Hippocampal formation (tissue), 2 donors: ENCODE measurements around the gene CAPRIN2.
A peak's percentile ranks its signal among the peaks of the same experiment; 100 is the strongest.

ENCODE experiments used
- DNase-seq, 2 donors: peaks; one replicate each; lab custom pipeline; 2025; lab: John Stamatoyannopoulos, UW

CAPRIN2 gene, protein sequence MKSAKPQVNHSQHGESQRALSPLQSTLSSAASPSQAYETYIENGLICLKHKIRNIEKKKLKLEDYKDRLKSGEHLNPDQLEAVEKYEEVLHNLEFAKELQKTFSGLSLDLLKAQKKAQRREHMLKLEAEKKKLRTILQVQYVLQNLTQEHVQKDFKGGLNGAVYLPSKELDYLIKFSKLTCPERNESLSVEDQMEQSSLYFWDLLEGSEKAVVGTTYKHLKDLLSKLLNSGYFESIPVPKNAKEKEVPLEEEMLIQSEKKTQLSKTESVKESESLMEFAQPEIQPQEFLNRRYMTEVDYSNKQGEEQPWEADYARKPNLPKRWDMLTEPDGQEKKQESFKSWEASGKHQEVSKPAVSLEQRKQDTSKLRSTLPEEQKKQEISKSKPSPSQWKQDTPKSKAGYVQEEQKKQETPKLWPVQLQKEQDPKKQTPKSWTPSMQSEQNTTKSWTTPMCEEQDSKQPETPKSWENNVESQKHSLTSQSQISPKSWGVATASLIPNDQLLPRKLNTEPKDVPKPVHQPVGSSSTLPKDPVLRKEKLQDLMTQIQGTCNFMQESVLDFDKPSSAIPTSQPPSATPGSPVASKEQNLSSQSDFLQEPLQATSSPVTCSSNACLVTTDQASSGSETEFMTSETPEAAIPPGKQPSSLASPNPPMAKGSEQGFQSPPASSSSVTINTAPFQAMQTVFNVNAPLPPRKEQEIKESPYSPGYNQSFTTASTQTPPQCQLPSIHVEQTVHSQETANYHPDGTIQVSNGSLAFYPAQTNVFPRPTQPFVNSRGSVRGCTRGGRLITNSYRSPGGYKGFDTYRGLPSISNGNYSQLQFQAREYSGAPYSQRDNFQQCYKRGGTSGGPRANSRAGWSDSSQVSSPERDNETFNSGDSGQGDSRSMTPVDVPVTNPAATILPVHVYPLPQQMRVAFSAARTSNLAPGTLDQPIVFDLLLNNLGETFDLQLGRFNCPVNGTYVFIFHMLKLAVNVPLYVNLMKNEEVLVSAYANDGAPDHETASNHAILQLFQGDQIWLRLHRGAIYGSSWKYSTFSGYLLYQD

DNA sequence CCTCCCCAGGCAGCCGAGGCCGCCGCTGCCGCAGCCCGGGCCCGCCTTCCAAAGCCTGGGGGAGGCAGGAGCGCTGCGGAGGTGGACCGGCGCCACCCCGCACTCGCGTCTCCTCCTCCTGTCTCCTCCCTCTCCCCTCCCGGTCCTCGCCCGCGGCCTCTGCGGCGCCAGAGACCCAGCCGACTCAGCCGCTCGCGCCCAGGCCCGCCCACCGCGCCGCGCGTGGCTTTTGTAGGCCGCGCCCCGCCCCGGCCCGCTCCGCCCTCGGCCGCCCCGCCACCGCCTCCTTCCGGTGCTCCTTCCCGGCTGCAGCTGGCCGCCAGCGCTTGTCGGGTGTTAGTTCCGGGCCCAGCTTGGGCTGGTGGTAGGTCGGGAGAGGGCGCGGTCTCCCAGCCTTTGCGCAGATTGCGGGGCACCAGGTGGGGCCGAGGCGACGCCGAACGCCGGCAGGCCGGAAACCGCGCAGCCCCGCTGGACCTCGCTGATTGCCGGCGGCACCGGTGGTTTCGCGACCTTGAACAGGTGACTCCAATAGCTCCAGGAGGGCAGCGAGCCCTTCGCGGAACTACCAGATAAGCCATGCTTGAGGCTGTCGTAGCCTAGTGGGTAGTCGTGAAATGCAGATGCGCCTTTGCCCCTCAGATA, at the start of gene CAPRIN2:
Gene CAPRIN2 (minus strand): TSS at position 202 of the 645 bp plus-strand sequence. CDS start 1,431 bp downstream, outside the sequence.
- DNase-seq = peak; percentile 86 to 94

DNA sequence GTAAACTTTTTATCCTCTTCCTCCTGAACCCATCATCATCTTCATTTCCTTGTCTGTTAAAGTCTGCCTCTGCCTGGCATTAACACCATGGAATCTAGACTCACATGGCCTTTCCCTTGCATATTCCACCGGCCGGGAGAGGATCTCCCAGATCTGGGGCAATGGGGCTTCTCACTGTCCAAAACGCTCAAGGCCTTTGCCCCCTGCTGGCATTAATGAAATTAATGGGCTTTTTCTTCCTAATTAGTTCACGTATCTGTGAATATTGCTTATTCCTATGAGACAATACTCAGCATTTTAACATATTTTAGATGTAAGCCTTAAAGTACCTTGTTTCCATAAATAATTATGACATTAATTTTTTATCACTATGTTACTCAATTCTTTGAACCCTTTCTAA, 42.9 kb upstream of the CAPRIN2 start:
- DNase-seq = no peak

DNA sequence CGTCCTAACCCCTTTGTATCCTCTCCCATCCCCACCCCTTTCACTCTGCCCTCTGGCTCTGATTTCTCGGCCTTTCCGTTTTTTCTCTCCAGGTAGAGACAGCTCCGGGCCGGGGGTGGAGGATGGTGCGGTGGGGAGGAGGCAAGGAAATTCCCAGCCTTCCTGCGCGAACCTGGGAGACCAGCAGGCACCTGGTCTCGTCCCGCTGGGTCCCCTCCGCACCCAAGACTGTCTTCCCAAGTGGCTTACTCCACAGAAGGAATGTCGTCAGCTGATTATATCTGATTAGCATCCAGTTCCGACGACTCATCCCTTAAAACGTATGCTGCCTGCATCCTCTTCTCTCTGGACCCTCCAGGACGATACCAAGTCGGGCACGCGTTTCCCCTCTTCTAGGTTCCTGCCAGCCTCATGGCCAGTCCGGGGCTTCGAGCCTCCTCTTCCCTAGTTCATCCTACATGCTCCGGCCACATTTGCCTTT, 42.2 kb upstream of the CAPRIN2 start:
- no peak for DNase-seq

DNA sequence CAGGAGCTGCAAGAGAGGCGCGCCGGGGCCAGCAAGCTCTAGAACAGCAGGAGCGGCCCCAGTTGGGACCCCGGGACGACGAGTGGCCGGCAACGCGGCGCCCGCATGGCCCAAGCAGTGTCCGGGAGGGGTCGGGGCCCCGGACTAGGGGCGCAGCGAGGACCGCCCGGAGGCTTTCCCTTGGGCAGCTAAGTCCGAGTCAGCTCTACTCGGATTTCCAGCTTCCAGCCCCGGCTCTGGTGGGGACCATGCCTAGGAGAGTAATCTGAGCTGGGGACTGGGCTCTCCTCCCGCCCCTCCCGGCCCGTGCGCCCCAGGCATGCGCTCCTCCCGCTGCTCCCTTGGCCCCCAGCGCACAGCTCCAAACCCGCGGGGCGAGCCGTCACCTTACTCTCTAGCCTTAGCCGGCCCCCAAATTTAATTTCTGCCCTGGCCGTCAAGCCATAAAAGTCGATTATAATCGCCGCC, 41.6 kb upstream of the CAPRIN2 start:
- DNase-seq = no peak

DNA sequence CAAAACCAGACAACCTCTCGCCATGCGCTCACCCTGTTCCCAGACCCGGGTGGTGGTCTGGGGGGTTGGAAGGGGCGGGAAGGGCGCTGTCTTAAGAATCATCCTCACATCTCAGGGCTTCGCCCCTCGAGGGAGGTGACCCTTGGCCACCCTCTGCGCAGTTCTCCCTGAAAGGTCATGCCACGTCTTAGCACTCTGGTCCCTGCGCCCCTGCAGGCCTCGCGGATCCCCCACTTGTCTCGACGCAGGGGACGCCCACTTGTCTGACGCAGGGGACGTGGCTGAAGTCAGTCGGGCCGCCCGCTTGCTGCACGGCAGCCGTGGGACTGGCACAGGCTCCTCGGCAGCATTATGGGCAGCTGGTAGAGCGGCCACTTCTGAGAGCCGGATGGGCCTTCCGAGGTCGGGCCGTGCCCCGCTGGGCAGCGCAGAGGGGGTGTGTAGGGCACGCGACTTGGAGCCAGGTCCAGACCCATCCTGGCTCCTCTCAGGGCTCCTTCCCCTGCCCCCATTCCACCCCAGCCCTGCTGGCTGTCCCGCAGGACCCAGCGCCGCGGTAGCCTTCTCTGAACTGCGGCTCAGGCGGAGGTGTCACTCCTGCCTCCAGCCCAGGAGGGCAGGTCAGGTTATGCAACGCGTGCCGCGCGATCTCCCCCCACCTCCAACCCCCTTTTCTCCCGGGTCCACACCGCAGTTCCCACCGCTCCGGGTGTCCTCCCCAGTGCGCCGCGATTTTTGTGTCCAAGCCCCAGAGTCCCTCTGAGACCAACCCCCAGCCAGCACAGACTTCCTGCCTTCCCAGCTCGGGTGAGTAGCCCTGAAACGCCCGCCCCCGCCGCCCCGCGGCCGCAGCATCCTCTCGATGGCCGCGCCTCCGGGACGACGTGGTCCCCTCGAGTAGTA, 40.9 kb upstream of the CAPRIN2 start:
- DNase-seq = no peak

DNA sequence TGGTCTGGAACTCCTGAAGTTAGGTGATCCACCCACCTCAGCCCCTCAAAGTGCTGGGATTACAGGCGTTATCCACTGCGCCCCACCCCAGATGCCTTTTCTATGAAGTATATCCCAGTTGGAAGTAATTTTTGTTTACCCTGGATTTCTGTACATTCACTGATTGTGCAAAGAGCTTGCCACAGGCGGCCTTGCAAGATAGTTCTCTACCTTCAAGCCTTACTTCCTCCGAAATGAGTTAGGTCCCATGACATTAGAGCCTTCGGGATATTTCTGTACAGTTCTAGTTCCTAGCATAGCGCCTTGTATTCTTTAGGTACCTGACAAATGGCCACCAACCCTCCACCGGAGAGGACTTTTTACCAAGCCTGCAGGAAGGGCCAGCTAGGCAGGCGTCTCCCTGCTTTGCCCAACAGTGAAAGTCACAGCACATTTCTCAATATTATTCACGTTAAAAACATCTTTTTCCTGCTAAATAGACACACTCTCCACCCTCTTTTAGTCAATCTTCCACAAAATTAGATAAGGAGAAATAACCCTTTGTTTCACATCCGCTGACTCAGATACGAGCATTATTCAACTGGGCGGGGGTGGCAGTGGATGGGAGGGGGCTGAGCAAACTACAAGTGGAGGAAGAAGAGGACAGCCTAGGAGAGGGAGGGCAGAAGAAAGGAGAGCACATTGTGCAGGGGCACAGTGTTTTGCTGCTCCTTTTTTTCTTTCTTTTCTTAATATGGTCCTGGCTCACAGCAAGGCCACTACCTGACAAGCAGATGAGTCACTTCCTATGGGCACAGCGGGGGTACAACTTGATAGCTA, 40.0 kb upstream of the CAPRIN2 start:
- no peak for DNase-seq

DNA sequence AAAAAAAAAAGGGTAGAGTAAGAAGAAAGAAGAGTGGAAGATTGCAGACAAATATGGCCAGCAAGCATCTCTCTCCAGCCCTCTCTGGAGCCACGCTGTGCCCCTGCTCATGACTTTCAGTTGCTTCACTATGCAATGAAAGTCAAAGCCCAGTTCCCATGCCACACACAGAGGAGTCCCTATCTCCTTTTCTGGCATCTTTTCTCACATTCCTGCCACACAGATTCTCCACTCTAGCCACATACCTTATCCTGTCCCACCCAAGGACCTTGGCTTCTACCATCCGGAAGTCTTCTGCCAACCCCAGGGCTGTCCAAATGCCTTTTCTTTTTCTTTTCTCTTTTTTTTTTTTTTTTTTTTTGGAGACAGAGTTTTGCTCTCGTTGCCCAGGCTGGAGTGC, 39.3 kb upstream of the CAPRIN2 start:
- DNase-seq = no peak

DNA sequence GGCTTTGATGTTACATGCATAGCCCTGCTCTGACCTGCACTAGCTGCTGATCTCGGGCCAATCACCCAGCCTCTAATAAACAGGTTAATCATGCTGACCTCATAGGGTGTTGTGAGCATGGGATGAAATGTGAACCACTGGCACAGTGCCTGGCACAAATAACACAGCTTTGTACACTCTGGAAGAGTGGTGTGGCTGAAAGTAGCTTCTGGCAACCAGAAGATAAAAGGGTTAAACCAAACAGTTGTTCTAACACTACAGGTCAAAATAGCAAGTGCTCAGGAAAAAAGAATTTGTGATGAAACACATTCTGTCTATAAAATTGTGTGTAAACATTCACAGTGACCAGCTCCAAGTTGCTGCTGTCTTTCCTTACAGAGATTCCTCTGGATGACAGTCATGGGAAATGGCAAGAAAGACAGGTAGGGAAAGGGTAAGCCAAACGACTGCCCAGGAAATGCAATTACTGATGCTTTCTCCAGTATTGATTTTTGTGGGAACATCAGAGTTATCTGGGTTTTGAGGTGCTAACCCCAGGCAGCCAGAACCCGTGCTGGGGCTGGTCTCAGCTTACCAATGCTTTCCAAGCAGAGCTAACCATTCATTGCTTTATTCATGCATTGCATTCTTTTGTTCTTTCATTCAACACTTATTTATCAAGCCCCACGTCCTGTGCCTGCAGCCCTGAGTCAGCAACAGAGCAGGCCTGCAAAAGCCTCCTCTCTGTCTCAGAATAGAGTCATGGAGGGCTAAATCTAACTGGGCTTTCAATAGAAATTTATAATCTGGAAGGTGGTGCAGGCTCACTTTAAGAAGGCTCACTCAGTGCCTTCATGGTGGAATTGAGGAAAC, 38.1 kb upstream of the CAPRIN2 start:
- no peak for DNase-seq

DNA sequence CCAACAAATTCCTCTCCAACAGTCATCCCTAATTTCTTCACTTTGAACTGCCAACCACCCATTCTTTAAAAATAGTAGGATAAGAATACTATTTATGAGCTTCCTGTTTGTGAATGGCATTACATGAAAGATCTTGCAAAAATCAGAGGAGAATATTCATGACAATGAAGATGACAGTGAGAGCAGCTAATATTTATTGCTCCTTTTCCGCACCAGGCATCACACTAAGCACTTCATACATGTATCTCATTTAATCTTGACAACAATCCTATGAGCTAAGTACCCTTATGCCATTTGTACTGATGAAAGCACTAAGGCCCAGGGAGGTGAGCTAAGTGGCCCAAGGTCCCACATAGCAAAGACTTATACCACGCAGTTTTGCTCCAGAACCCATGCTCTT, 37.3 kb upstream of the CAPRIN2 start:
- no peak for DNase-seq

DNA sequence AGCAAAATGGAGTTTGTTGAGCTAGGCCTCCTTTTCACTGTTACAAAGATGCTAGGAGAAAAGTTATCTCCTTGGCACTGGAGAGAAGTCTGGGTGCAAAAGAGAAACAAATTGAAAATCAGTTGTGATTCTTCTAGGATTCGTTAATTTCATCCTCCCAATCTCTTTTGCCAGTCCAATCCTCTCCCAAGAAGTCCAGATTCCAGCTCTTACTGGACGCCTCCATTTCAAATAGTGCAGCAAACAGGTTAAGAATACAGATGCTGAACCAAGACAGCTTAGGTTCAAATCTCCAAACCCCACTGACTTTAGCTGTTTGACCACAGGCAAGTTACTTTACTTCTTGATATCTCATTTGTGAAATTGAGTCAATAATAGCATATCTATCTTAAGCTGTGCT, 34.0 kb upstream of the CAPRIN2 start:
- no peak for DNase-seq

DNA sequence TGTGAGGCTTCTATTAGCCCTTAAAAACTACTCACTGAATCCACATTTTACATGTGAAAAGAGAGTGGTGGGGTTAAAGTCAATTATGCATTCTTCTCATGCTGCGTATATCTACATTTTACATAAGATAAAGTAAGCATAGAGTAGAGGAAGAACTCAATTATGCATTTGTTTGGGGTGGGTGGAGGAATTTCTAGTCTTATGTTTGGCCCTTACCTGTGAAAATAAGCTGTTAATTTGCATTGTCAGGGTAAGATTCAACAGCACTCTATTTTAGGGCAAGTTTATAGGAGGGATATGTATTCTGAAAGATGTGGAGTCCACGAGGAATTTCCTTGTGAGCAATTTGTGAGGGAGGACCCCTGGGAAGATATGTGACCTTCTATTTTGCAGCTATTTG, 30.9 kb upstream of the CAPRIN2 start:
- no peak for DNase-seq

DNA sequence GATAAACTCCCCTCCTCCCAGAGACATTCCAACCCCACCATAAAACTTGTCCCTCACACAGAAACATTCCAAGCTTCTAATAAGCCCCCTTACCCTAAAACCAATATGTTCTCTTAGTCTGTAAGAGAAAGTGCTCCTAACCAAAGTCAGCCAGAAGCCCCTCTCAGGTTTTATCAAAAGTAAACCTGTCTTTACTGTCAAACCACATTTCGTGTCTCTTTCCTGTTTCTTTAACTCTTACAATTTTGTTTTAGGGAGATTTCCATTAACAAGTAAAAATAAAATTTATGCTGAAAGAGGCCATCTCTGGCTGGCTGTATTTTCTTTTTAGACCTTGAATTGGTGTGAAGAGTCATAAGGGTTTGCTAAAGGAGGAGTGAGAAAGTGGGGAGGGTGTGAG, 29.8 kb upstream of the CAPRIN2 start:
- no peak for DNase-seq

DNA sequence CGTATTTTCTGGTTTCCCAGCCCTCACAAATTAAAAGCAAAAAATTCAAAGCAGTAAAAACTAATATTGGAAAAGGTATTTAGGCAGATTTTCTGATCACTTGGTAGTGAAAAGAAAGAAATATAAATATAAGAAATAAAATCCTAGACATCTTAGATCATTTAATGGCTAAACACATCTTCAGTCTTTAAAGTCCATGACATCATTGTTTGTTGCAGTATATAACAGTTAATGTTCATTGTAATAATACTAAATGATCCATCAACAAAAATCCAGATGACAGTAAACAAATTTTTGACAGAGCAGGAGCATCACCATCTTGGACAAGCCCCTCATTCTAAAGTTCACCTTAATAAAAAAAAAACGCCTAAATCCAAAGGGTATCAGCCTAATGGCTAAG, 29.2 kb upstream of the CAPRIN2 start:
- DNase-seq = no peak

DNA sequence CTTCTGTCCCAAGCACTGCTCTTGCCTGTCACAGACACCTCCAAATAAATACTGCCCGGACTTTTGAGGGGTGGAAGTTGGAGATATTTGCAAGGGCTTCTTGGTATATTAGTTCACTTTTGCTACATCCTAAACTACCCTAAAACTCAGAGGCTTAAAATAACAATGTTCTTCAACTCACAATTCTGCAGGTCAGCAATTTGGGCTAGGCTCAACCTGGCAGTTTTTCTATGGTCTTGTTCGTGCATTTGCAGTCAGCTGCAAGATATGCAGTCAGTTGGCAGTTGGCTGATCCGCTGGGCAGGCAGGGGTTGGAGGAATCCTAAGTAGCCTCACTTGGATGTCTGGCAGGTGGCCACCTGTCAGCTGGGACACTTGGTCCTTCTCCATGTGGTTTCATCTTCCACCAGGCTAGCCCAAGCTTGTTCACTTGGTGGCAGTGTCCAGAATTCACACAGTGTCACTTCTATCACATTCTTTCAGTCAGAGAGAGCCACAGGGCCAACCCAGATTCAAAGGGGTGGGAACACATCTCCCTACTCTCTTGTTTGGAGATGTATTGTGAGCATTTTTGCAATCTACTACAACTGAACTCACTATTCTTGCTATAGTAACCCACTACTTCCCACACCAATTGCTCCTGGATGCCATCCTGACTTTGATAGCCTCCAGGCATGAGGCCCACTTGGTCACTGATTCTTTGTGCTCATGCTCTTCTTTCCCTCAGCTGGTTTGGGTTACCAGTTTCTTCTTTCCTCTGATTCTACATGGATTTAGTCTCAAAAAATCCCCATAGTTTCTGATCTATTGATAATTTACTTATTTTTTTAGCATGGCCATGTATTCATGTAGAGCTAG, 27.8 kb upstream of the CAPRIN2 start:
- no peak for DNase-seq

DNA sequence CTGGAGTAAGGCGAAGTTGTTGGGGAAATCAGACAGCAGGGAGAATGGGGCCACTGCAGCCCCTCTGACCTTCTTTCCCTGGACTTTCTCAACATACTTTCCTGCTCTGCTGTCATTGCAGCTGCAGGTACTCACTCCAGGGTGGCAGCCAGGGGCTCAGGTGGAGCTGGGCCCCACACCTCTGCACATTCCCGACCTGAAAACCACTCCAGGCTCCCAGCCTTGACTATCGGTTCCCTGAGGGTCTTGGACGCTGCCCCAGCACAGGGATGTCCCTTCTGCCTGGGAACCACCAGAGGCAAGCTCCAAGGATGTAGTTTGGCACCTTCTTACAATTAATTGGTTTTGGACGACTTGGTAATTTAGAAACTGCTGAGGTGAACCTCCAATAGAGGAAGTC, 24.8 kb upstream of the CAPRIN2 start:
- no peak for DNase-seq

DNA sequence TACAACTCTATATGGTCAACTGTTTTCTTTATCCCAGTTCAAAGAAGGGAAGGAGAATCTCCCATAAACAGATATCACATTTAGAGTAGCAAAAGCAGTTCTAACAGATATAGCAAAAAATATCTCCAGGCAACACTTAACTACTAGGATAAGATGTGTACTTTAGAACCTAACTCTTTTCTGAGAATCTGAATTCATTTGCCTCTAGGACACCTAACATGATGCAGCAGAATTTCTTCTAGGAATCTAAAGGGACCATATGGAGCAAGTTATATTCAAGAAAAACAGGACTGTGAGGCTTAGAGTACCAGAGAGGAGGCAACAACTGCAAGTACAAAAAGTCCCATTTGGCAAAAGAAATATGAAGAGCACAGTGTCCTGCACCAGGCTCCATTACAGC, 24.4 kb upstream of the CAPRIN2 start:
- no peak for DNase-seq

DNA sequence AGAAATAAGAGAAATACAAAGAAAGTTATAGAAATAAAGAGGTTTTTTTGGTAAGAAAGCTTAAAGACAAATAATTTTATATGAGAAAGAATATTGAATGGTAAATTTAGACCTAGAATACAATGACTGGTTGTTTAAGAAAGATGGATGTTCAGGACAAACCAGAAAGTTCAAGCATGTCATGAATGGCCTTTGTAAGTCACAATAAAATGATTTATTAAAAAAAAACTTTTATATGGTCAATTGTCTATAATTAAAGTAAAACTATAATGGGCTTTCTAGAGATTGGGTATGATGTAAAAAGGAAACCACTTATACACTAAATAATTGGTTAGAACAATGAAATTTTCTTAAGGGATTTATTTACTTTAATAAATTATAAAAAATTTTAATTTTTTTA, 19.8 kb upstream of the CAPRIN2 start:
- no peak for DNase-seq

DNA sequence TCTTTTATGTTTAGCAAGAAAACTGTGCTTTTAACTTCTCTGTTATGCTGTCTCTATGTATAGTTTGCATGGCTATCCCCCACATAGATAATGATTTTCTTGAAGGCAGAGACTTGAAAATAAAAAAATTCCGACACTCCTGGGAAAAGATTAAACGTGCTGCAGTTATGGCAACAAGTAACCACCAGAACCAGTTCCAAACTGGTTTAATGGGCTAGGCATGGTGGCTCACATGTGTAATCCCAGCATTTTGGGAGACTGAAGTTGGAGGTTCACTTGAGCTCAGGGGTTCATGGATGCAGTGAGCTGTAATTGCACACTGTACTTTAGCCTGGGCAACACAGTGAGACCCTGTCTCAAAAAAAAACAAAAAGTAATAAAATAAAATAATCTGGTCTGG, 15.1 kb upstream of the CAPRIN2 start:
- no peak for DNase-seq
